ENCODE measurements around the gene IRF2BP1. TPM values are rescaled to one million over a fixed set of nuclear protein-coding genes. Genes with fewer than 3 reads are reported as not detected.

IRF2BP1 gene
- total and polyA plus RNA-seq, 2 of the 13 experiments (the other 11 are each of a cell fraction or from before 2014, with no cell fraction given): 4.3 to 14.3 TPM

DNA sequence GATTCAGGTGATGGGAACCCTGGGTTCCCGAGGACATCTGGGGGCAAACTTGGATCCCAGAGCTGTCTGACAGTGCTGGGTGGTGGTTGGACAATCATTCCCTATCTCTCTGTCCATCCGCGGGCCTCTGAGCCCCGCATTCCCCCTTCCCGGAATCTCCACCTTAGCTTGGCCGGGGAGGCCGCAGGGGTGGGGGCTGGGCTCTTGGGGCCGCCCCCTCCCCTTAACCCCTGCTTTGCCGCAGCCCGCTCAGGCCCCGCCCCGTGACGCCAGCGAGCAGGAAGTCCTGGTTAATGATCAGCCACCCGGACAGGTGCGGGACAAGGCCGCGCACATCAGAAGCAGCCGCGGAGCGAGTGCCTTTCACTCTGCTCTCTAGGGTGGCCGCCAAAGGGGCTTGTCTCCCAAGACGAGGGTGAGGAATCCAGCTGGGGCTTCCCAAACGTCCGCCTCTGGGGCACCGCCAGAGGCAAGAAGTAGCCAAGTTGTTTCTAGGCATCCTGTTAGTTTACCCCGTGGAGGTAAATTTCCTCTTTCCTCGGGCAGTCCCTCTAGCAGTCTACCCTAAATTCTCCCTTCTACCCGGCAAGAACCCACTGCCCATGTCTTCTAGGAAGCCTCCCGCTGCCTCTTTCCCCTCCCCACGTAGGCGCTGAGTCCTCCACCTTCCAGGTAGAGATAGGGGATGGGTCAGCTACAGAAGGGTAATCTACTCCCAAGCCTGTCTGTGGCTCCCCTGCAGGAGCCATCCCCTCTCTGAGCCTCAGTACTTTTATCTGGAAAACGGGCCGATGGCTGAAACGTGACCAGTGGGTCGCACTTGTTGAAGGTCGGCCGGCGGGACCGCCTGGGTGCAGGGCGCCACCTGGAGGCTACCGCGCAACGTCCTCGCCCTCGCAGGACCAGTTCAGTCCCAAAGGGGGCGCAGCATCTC, 3.0 kb downstream of the IRF2BP1 start (continued):
- TF ChIP-seq ETV5 (CRISPR knock-in tag; IDR thresholded peaks at IDR 0.05; ENCODE audit: borderline replicate concordance): peak; percentile 96
- no peak for TF ChIP-seq ZNF841 (CRISPR knock-in tag; IDR thresholded peaks at IDR 0.05; ENCODE audit: borderline replicate concordance)
- TF ChIP-seq ZNF280D (CRISPR knock-in tag; IDR thresholded peaks at IDR 0.05): peak; percentile 94
- no peak for TF ChIP-seq ZNF326 (CRISPR knock-in tag; IDR thresholded peaks at IDR 0.05; ENCODE audit: borderline replicate concordance)
- TF ChIP-seq REPIN1 (CRISPR knock-in tag; IDR thresholded peaks at IDR 0.05; ENCODE audit: borderline replicate concordance, low read depth): peak; percentile 80; the same call in 1 of the 2 replicates
- TF ChIP-seq ZNF577 (CRISPR knock-in tag; IDR thresholded peaks at IDR 0.05; ENCODE audit: borderline replicate concordance, low read depth): no peak
- peak; percentile 76 for TF ChIP-seq CREB1 (IDR thresholded peaks at IDR 0.05)
- peak; percentile 86 for TF ChIP-seq CREB1 (CRISPR knock-in tag; IDR thresholded peaks at IDR 0.05)
- TF ChIP-seq ISL2 (CRISPR knock-in tag; IDR thresholded peaks at IDR 0.05): peak; percentile 80; the same call in 1 of the 2 replicates
- TF ChIP-seq PRDM15 (CRISPR knock-in tag; IDR thresholded peaks at IDR 0.05): 0 out of 2 replicates have a peak, but pooled peaks have one; percentile 13
- TF ChIP-seq HOXA5 (CRISPR knock-in tag; IDR thresholded peaks at IDR 0.05): peak; percentile 33; the same call in 1 of the 2 replicates
- peak; percentile 39; the same call in 1 of the 2 replicates for TF ChIP-seq CCDC6 (CRISPR knock-in tag; IDR thresholded peaks at IDR 0.05)
- peak; percentile 99 for TF ChIP-seq RAD21 (CRISPR knock-in tag; IDR thresholded peaks at IDR 0.05)
- TF ChIP-seq RFX3 (CRISPR knock-in tag; IDR thresholded peaks at IDR 0.05): no peak
- TF ChIP-seq, protein P1, sequence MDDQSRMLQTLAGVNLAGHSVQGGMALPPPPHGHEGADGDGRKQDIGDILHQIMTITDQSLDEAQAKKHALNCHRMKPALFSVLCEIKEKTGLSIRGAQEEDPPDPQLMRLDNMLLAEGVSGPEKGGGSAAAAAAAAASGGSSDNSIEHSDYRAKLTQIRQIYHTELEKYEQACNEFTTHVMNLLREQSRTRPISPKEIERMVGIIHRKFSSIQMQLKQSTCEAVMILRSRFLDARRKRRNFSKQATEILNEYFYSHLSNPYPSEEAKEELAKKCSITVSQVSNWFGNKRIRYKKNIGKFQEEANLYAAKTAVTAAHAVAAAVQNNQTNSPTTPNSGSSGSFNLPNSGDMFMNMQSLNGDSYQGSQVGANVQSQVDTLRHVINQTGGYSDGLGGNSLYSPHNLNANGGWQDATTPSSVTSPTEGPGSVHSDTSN (CRISPR knock-in tag; IDR thresholded peaks at IDR 0.05; ENCODE audit: borderline replicate concordance): 0 out of 2 replicates have a peak, but pooled peaks have one; percentile 61
- TF ChIP-seq SNAI1 (CRISPR knock-in tag; IDR thresholded peaks at IDR 0.05; ENCODE audit: borderline replicate concordance): no peak

All from HepG2 (cell line).